ENCODE measurements around the gene CAMP.
"Not testable (repeated sequence)": the region's sequence is repeated elsewhere in the genome, so short reads cannot be mapped to it uniquely, and the experiment has no call there.

CAMP gene

DNA sequence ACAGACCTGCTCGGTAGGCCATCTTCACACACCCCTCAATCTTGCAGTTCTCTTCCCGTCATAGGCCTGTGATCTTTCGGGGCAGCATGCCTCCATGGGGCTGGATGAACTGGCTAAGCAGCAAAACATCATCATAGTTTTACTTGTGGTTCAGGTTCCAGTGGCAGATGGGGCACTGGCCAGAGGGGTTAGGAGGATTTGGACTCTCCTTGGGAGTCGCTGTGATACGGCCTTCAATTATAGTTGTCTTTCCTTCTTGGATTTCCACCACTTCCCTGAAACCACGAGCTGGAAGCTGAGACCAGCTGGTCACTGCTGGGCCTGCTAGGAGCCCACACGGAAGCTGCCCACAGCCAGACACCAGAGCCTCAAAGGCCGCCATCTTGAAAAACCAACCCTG, 33.3 kb downstream of the CAMP start:
- no peak for DNase-seq (ENCODE audit: low read depth in 2 of 2)

DNA sequence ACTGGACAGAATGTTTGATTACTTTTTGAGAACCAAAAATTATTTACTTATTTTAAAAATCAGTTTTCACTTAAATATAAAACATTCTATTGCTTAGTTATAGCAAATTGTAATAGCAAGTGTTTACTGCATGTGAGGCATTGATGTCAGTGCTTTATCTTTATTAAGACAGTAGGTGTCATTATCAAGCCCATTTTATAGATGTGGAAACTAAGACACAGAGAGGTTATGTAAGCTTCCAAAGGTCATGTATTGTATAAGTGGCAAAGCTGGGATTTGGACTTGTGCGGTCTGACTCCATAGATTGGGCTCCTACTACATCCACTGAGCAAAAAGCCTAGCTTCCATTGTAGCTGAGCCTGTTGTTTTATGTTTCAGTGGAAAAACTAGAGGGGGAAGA, 35.2 kb downstream of the CAMP start:
- DNase-seq (ENCODE audit: low read depth in 2 of 2): no peak

DNA sequence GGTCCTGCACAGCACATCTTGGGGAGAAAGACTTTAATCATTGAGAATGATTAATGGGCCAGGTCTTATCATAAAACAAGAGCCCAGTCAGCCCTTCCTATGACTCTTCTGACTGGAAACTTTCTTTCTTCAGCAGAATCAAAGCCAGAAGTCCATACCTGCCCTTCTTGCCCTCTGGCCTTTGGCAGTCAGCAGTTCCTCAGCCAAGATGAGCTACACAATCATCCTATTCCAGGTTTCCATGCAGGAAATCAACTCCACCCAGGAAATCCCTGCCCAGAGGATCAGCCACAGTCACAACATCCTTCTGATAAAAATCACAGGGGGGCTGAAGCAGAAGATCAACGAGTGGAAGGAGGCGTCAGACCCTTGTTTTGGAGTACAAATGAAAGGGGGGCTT, 44.5 kb downstream of the CAMP start:
- DNase-seq (ENCODE audit: low read depth in 2 of 2): no peak

DNA sequence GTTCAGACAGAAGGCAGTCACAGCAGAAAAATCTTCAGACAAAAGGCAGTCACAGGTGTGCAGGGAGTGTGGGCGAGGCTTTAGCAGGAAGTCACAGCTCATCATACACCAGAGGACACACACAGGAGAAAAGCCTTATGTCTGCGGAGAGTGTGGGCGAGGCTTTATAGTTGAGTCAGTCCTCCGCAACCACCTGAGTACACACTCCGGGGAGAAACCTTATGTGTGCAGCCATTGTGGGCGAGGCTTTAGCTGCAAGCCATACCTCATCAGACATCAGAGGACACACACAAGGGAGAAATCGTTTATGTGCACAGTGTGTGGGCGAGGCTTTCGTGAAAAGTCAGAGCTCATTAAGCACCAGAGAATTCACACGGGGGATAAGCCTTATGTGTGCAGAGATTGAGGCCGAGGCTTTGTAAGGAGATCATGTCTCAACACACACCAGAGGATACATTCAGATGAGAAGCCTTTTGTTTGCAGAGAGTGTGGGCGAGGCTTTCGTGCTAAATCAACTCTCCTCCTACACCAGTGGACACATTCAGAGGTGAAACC, 45.2 kb downstream of the CAMP start:
- DNase-seq (ENCODE audit: low read depth in 2 of 2): peak; percentile 23 to 51

GRCh38 chr3:48268936-48269561, 45.8 kb downstream of the CAMP start:
- no peak for DNase-seq (ENCODE audit: low read depth in 2 of 2)

DNA sequence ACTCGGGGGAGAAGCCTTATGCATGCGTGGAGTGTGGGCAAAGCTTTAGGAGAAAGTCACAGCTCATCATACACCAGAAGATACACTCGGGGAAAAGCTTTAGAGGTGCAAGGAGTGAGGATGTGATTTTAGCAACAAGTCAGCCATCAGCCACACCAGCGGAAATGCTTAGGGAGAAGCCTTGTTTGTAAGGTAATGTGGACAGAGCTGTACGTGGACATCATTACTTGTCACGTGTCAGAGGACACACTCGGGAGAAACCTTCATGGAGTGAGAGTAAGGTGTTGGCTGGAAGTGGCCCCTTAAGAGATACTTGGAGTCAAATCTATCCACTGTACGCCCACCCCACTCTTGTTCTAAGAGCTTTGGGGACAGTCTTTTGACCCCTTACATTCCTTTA, 46.3 kb downstream of the CAMP start:
- no peak for DNase-seq (ENCODE audit: low read depth in 2 of 2)

- no peak for DNase-seq (ENCODE audit: low read depth in 2 of 2)
Observed at GRCh38 chr3:48270306-48270705, 47.0 kb downstream of the CAMP start.

- DNase-seq (ENCODE audit: low read depth in 2 of 2): not testable (repeated sequence)
Observed at GRCh38 chr3:48271223-48271622, 47.9 kb downstream of the CAMP start.

DNA sequence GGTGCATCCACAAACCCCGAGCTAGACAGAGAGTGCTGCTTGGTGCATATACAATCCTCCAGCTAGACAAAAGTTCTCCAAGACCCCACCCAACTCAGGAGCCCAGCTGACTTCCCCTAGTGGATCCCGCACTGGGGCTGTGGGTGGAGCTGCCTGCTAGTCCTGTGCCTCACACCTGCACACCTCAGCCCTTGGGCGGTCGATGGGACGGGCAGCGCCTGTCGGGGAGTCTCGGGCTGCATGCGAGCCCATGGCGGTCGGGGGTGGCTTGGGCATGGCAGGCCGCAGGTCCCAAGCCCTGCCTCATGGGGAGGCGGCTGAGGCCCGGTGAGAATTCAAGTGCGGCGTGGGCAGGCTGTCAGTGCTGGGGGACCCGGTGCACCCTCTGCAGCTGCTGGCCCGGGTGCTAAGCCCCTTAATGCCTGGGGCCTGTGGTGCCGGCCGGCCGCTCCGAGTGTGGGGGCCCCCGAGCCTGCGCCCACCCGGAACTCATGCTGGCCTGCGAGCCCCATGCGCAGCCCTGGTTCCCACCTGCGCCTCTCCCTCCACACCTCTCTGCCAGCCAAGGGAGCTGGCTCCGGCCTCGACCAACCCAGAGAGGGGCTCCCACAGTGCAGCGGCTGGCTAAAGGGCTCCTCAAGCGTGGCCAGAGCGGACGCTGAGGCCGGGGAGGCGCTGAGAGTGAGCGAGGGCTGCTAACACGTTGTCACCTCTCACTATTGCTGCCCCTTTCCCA, 48.6 kb downstream of the CAMP start:
- DNase-seq (ENCODE audit: low read depth in 2 of 2): no peak

DNA sequence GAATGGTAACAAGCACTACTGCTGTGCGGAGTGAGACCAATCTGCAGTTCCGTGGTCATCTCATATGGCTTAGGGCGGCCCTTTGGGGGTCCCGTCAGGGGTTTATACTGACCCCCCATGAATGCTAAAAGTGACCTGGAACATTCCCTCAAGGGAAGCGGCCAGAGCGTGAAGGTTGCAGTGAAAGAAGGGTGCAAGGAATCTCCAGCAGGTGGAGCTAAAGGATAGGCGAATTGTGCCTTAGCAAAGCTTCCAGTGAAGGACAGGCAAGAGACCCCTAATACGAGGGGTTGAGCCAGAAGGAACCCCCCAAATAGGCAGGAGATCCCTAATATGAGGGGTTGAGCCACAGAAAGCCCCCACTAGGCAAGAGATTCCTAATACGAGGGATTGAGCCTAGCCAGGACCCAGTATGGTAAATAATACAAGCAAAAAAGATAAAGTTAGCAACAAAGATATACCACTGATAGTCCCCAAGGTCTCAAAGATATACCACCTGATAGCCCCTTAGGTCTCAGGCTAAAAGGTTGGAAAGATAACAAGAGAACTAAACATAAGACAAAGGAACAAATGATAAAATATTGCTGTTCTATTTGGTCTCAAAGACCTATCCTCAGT, 50.4 kb downstream of the CAMP start:
- peak in 1 of 2 donors; percentile 4 for DNase-seq (ENCODE audit: low read depth in 2 of 2)

DNA sequence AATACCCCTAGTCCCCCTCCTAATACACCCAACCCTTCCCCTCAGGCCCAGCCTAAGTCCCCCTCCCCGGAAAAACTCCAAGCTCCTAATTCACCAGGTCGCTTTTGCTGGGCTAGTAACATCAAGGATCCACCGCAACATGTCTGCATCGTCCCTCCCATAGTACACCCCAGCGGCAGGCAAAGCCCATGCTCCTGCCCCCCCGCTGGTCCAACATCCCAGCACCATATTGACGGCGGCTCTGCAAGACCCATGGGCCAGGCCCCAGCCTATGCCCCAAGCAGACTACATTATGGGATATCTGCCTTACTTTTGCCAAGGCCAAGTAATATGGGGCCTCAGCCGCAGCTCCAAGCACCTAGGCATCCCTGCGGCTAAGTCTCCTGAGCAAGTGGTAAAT, 51.2 kb downstream of the CAMP start:
- no peak for DNase-seq (ENCODE audit: low read depth in 2 of 2)
